BJ (cell line): ENCODE measurements around the gene FKBP7. TPM values are rescaled to one million over a fixed set of nuclear protein-coding genes. Genes with fewer than 3 reads are reported as not detected.

Experiments
- CTCF ChIA-PET: fragments of 350-600 bp; formaldehyde crosslinking; extraction: SDS; loops from one replicate; lab custom pipeline; 2021; ENCODE audit warnings: antibody characterized with exemption, inconsistent platforms; lab: Yijun Ruan, JAX
- POLR2A ChIA-PET: fragments of 300-600 bp; sonication (Branson Sonifier 250); formaldehyde crosslinking; extraction: SDS; loops from one replicate; lab custom pipeline; 2021; ENCODE audit warnings: antibody characterized with exemption; lab: Charles Lee
- DNase-seq: peaks from one replicate; pipeline ENCODE4 v3.0.0-alpha.2; 2011; ENCODE audit warnings: low read depth
- H3K27me3 ChIP-seq: 2 replicates; pipeline ENCODE4 v1.6.0; 2011; ENCODE audit warnings: low read length; ENCODE audit not compliant: control insufficient read depth, insufficient read depth
- H3K36me3 ChIP-seq: 2 replicates; pipeline ENCODE4 v1.5.1; 2011; ENCODE audit warnings: low read length; ENCODE audit not compliant: control insufficient read depth, insufficient read depth
- H3K4me3 ChIP-seq: 2 replicates; pipeline ENCODE4 v1.5.1; 2011; ENCODE audit warnings: low read depth, mild to moderate bottlenecking, control low read depth, low read length
- polyA plus RNA-seq: library from polyadenylated mRNA; depleted of rRNA; stranded (reverse); fragments of >200 nt; gene quantifications from 2 replicates; pipeline ENCODE4 v1.2.3, GENCODE V29; 2011
- TF ChIP-seq, protein P1 (sequence below): IDR thresholded peaks from 2 replicates; pipeline ENCODE4 v1.5.1; 2011; ENCODE audit warnings: low read depth, mild to moderate bottlenecking, control low read depth, inconsistent platforms, low read length, moderate library complexity; ENCODE audit not compliant: insufficient read depth

Gene FKBP7
- polyA plus RNA-seq, 1 experiment, result 32.4 TPM

DNA sequence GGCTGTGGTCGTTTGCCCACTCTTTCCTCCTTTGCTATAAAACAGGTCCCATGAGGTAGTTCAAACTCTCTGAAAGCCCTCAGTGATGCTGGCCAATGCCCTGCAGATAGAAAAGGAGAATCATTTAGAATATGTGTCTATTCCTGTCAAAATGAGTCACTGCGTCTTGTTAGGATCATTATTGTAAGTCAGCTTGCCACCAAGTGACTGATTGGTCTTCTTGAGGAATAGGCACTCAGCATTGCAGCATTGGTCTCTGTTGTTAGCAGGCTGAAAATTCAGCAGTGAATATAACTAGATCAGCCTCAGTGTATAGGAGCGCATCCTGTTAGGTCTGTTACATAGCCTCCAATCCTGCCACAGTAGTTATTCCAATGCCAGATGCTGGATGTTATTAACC, 56.3 kb downstream of the FKBP7 start:
- TF ChIP-seq, protein P1, sequence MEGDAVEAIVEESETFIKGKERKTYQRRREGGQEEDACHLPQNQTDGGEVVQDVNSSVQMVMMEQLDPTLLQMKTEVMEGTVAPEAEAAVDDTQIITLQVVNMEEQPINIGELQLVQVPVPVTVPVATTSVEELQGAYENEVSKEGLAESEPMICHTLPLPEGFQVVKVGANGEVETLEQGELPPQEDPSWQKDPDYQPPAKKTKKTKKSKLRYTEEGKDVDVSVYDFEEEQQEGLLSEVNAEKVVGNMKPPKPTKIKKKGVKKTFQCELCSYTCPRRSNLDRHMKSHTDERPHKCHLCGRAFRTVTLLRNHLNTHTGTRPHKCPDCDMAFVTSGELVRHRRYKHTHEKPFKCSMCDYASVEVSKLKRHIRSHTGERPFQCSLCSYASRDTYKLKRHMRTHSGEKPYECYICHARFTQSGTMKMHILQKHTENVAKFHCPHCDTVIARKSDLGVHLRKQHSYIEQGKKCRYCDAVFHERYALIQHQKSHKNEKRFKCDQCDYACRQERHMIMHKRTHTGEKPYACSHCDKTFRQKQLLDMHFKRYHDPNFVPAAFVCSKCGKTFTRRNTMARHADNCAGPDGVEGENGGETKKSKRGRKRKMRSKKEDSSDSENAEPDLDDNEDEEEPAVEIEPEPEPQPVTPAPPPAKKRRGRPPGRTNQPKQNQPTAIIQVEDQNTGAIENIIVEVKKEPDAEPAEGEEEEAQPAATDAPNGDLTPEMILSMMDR, result no peak
- CTCF ChIA-PET, result interaction anchor here (1.8 kb wide), 1 partner anchor 8 kb away, joined by 7 read pairs; no protein-coding TSS in a partner anchor
- POLR2A ChIA-PET, result no interaction called here
- no peaks in the 10 kb centered on the region for H3K36me3 ChIP-seq
- no peaks in the 10 kb centered on the region for H3K27me3 ChIP-seq
- no peak for DNase-seq
- no peak overlapping the region for H3K4me3 ChIP-seq

DNA sequence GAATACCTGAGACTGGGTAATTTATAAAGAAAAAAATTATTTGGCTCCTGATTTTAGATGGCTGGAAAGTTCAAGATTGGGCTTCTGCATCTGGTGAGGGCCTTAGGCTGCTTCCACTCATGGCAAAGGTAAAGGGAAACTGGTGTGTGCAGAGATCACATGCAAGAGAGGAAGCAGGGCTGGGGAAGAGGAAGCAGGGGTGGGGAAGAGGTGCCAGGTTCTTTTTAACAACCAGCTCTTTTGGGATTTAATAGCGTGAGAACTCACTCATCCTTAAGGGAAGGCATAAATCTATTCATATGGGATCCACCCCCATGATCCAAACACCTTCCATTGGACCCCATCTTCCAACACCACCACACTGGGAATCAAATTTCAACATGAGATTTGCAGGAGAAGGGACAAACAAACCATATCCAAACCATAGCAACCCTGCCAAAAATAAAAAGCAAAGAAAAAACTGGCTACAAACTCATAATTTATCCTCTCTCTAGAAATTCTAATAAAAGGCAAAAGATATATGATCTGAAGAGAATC, 57.9 kb downstream of the FKBP7 start:
- H3K27me3 ChIP-seq, result no peaks in the 10 kb centered on the region
- POLR2A ChIA-PET, result no interaction called here
- CTCF ChIA-PET, result interaction anchor here (0.6 to 8.8 kb wide), 4 partner anchors 11 to 288 kb away, joined by 3 to 175 read pairs (median 10); no protein-coding TSS in a partner anchor
- H3K4me3 ChIP-seq, result no peak overlapping the region
- no peak for DNase-seq
- TF ChIP-seq, protein P1, result no peak
- H3K36me3 ChIP-seq, result no peaks in the 10 kb centered on the region

DNA sequence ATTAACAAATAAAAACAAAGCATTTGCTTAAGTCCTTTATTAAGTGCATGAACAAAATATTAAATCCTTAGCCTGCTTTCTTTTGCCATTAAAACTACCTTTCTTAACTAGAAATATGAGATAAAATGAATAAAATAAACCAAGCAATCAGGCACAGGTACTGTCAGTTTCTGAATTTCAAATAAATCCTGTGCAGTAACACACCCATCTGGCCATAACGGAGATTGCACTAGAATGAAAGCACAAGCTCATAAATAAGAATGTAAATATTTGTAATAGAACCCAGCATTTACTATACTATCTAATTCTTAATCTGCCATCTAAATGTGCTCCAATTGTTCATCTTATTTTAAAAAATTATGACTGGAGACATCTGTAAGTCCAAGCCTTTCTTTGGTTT, 59.3 kb downstream of the FKBP7 start:
- Histone ChIP-seq H3K27me3 (no peaks in the 10 kb centered on the region), H3K4me3 (no peak overlapping the region), H3K36me3 (no peaks in the 10 kb centered on the region)
- CTCF ChIA-PET, result interaction anchor here (0.5 to 8.8 kb wide), 15 partner anchors 9 to 307 kb away, joined by 3 to 175 read pairs (median 4); partner anchors contain the start of gene RBM45
- POLR2A ChIA-PET, result interaction anchor here (0.5 kb wide), 1 partner anchor 50 kb away, joined by 9 read pairs; no protein-coding TSS in a partner anchor
- TF ChIP-seq, protein P1, result peak; percentile 38; the same call in 1 of the 2 replicates
- DNase-seq, result no peak

DNA sequence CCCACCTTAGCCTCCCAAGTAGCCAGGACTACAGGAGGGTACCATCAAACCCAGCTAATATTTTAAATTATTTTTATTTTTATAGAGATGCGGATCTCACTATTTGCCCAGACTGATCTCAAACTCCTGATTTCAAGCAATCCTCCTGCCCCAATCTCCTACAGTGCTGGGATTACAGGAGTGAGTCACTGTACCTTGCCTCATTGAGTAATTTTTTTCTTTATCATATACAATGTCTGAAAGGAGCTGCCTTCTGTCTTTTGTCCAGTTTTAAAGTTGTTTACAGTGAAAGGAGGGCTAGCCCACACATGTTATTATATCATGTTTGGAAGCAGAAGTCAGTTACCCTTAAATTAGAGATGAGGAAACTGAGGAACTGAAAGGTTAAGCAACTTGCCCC, 60.0 kb downstream of the FKBP7 start:
- TF ChIP-seq, protein P1, result no peak
- no peak for DNase-seq
- ChIA-PET POLR2A (no interaction called here), CTCF (interaction anchor here (0.5 to 8.8 kb wide), 13 partner anchors 8 to 307 kb away, joined by 3 to 175 read pairs (median 4); partner anchors contain the start of gene RBM45)
- Histone ChIP-seq H3K36me3 (no peaks in the 10 kb centered on the region), H3K27me3 (no peaks in the 10 kb centered on the region), H3K4me3 (no peak overlapping the region)

DNA sequence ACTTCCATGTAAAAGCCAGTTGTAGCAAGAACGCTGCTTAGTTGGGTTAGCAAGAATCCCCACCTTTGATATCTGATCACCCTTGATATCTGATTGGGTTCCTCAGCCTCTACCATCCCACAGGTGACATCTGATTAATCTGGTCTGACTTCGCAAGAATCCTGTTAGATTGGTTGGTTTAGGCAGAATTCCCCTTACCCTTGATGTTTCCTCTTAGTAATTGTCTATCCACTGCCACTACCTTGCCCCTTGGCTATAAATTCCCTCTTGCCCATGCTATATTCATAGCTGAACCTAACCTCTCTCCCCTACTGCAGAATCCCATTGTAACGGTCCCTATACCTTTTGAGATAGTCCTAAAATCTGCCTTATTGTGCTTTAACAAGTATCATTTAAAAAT, 60.5 kb downstream of the FKBP7 start:
- CTCF ChIA-PET, result interaction anchor here (1.1 to 8.8 kb wide), 9 partner anchors 8 to 306 kb away, joined by 3 to 175 read pairs (median 8); partner anchors contain the start of gene RBM45
- no peaks in the 10 kb centered on the region for H3K27me3 ChIP-seq
- no peaks in the 10 kb centered on the region for H3K36me3 ChIP-seq
- POLR2A ChIA-PET, result no interaction called here
- TF ChIP-seq, protein P1, result no peak
- H3K4me3 ChIP-seq, result no peak overlapping the region
- DNase-seq, result no peak
